NCI-H226 (cell line): ENCODE measurements around the gene SLC27A5.
A peak's percentile ranks its signal among the peaks of the same experiment; 100 is the strongest.
"Not testable (repeated sequence)": the region's sequence is repeated elsewhere in the genome, so short reads cannot be mapped to it uniquely, and the experiment has no call there.

Source experiments
- DNase-seq: peaks from one replicate; pipeline ENCODE4 v3.0.0-alpha.2; 2015

SLC27A5 gene

DNA sequence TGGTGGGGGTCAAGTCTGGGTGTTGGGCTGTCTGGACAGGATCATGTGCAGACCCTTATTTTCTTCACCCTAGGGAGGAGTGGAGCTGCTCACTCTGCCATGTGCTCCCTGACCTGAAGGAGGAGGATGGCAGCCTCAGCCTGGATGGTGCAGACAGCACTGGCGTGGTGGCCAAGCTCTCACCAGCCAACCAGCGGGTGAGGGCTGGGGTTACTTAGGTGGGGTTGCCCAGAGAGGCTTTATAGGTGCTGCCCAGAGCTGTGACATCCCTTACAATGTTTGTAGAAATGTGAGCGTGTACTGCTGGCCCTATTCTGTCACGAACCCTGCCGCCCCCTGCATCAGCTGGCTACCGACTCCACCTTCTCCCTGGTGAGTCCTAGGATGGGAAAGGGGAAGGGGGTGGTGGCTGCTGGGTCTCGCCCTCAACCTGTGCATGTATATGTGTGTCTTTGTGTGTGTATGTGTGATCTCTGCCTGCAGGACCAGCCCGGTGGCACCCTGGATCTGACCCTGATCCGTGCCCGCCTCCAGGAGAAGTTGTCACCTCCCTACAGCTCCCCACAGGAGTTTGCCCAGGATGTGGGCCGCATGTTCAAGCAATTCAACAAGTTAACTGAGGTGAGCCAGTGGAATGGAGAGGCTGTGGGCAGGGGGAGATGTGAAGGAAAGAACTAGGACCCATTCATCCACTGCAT is 38.0 kb upstream of the SLC27A5 start:
- no peak for DNase-seq

DNA sequence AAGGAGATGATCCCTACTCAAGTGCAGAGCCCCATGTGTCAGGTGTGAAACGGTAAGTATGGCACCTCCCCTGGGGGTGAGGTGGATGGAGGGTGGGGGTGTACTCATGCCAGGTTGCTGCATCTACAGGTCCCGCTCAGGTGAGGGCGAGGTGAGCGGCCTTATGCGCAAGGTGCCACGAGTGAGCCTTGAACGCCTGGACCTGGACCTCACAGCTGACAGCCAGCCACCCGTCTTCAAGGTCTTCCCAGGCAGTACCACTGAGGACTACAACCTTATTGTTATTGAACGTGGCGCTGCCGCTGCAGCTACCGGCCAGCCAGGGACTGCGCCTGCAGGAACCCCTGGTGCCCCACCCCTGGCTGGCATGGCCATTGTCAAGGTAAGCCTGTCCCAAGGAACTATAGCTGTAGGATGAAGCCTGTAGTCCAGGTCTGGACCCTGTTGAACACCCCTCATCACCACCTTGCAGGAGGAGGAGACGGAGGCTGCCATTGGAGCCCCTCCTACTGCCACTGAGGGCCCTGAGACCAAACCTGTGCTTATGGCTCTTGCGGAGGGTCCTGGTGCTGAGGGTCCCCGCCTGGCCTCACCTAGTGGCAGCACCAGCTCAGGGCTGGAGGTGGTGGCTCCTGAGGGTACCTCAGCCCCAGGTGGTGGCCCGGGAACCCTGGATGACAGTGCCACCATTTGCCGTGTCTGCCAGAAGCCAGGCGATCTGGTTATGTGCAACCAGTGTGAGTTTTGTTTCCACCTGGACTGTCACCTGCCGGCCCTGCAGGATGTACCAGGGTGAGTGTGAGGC is 37.3 kb upstream of the SLC27A5 start:
- DNase-seq, result no peak

DNA sequence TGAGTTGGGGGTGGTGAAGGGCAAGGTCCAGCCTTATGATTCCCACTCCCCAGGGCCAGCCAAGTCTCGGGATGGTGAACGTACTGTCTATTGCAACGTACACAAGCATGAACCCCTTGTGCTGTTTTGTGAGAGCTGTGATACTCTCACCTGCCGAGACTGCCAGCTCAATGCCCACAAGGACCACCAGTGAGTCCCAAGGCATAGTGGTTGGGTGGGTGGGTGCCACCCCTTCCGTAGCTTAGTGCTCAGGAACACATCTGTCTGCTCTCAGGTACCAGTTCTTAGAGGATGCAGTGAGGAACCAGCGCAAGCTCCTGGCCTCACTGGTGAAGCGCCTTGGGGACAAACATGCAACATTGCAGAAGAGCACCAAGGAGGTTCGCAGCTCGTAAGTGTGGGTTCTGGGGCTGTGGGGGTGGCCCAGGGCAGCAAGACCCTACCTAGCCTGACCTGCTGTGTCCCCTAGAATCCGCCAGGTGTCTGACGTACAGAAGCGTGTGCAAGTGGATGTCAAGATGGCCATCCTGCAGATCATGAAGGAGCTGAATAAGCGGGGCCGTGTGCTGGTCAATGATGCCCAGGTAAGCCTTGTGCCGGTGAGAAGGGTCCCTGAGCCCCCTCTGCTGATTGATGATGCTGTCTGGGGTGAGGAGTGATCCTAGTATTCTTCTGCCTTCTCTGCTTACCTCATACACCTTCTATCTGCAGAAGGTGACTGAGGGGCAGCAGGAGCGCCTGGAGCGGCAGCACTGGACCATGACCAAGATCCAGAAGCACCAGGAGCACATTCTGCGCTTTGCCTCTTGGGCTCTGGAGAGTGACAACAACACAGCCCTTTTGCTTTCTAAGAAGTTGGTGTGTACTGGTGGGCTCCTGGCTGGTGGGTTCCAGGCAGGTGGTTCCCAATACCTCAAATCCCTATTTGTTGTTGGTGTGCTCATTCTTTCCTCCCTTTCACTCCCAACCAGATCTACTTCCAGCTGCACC is 35.8 kb upstream of the SLC27A5 start:
- DNase-seq, result no peak

DNA sequence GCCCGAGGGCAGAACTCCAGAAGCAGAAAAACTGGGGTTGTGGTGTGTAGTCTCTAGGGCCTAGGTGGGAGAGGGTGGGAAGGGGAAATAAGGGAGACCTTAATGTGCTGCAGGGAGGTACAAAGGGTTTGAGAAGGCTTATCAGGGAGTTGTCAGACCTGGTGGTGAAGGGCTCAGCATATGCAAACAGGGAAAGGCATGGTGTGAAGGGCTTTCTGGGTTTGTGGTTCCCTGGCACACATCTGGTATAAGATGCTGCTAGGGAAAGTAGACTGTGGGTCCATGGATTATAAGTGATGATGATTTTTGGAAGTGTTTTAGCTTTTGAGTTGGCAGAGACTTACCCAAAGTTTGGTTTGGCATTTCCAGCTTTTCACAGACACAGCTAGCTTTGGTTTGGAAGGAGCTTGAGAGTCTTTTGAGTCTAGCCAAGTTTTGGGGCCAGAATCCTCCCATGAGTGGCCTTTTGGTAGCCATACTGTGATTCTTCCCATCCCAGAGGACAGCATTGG is 34.3 kb upstream of the SLC27A5 start:
- DNase-seq, result no peak

- DNase-seq, result no peak
Measured at GRCh38 chr19:58545286-58546018, 33.7 kb upstream of the SLC27A5 start.

DNA sequence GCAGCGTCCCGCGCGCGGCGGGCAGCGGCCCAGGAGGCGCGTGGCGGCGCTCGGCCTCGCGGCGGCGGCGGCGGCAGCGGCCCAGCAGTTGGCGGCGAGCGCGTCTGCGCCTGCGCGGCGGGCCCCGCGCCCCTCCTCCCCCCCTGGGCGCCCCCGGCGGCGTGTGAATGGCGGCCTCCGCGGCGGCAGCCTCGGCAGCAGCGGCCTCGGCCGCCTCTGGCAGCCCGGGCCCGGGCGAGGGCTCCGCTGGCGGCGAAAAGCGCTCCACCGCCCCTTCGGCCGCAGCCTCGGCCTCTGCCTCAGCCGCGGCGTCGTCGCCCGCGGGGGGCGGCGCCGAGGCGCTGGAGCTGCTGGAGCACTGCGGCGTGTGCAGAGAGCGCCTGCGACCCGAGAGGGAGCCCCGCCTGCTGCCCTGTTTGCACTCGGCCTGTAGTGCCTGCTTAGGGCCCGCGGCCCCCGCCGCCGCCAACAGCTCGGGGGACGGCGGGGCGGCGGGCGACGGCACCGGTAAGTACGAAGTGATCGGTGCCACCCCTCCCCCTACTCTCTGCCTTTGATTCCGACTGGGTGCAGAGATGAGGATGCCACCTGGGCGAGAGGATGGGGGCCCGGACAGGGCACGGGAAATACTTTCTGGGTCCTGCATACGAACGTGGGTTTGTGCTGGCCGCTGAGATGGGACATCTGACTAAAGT is 32.9 kb upstream of the SLC27A5 start:
- DNase-seq, result peak; percentile 43

DNA sequence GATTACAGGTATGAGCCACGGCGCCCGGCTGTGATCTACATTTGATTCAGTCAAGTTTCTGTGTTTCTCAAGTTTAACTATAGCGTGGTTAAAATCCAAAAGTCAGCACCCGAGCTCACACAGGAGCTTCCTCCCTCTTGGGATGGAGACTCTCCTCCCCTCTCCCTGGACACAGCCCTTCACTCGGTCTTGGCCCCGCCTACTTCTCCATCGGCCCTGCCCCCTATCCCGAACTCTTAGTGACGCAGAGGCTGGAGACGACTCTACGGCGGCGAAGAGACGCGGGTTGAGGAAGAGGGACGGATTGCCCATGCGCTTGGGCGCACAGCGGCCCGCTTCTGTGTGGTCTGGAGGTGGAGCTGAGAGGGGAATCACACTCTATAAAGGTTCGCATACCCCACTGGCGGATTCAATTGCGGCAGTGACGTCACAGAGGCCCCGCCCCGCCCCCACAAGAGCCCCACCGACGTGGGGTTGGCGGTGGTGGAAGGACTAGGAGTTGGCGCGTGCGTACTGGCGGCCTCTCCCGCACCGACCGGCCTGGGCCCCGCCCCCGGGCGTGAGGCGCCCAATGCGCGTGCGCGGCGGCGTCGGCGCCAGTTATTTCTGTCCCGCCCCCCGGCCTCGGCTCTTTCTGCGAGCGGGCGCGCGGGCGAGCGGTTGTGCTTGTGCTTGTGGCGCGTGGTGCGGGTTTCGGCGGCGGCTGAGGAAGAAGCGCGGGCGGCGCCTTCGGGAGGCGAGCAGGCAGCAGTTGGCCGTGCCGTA is 32.2 kb upstream of the SLC27A5 start, which contains the start of gene TRIM28:
TRIM28 (plus strand) TSS at position 239 of the 765 bp plus-strand sequence. CDS start 694 bp downstream, outside the sequence.
- DNase-seq, result peak; percentile 100

DNA sequence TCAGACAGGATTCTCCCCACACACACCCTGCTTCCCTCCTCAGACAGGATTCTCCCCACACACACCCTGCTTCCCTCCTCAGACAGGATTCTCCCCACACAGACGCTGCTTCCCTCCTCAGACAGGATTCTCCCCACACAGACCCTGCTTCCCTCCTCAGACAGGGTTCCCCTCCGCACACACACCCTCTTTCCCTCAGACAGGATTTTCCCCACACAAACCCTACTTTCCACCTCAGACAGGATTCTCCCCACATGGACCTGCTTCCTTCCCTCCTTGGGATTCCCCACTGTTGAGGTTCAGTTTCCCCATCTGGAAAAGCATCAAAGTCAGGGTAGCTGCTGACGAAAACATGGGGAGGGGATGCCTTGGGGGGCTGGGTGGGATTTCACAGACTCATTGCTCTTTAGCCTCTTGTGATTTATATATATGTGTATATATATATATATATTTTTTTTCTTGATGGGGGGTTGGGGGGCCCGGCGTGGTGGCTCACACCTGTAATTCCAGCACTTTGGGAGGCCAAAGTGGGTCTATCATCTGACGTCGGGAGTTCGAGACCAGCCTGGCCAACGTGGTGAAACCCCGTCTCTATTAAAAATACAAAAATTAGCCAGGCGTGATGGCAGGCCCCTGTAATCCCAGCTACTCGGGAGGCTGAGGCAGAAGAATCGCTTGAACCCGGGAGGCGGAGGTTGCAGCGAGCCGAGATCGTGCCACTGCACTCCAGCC is 31.0 kb upstream of the SLC27A5 start:
- DNase-seq, result not testable (repeated sequence)

DNA sequence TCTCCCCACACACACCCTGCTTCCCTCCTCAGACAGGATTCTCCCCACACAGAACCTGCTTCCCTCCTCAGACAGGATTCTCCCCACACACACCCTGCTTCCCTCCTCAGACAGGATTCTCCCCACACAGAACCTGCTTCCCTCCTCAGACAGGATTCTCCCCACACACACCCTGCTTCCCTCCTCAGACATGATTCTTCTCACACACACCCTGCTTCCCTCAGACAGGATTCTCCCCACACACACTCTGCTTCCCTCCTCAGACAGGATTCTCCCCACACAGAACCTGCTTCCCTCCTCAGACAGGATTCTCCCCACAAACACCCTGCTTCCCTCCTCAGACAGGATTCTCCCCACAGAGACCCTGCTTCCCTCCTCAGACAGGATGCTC is 27.4 kb upstream of the SLC27A5 start:
- not testable (repeated sequence) for DNase-seq

GRCh38 chr19:58538257-58539168 is 26.7 kb upstream of the SLC27A5 start:
- no peak for DNase-seq

GRCh38 chr19:58536852-58537798 is 25.3 kb upstream of the SLC27A5 start:
- DNase-seq, result no peak

DNA sequence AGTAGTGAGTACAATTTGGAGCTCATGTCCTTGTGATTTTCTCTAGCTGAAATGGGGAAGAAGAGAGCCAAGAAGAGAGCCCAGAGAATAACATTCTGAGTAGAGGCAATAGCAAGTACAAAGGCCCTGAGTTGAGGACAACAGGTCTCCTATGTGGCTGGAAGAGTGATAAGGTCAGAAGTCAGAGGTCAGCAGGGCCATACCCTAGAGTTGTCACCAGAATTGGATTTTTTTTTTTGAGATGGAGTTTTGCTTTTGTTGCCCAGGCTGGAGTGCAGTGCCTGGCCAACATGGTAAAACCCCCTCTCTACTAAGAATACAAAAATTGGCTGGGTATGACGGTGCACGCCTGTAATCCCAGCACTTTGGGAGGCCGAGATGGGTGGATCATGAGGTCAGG is 24.1 kb upstream of the SLC27A5 start:
- no peak for DNase-seq

DNA sequence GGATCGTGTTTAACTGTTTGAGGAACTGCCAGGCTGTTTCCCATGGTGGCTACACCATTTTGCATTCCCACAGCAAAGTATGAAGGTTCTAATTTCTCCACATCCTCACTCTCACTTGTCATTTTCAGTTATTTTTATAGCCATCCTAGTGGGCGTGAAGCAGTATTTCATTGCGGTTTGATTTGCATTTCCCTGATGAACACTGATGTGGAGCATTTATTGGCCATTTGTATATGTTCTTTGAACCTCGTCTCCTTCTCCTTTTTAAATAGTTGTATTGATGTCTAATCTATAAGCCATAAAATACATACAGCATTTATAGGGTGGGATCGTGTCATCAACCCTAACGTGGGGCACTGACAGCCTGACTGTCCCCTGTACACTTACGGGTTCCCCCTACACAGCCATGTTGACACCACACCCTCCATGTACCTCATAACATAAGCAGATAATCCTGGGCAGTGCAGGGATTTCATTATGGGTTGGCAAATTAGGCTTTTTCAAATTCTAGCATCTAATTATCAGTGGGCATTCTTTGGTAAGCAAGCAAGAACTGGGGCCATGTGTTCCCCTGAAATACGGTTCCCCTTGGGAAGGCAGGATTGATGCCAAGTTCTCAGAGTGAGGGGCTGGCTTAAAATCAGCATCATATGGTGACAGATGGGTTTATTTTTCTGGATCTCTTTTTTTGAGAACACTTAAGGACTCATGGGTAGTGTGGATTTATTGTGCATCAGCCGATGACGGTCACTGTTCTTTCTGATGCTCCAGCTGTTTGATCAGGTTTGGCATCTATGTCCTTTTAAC is 19.4 kb upstream of the SLC27A5 start:
- DNase-seq, result no peak

- no peak for DNase-seq
Measured at GRCh38 chr19:58529405-58529804, 17.6 kb upstream of the SLC27A5 start.

GRCh38 chr19:58522709-58523108 is 10.9 kb upstream of the SLC27A5 start:
- no peak for DNase-seq

DNA sequence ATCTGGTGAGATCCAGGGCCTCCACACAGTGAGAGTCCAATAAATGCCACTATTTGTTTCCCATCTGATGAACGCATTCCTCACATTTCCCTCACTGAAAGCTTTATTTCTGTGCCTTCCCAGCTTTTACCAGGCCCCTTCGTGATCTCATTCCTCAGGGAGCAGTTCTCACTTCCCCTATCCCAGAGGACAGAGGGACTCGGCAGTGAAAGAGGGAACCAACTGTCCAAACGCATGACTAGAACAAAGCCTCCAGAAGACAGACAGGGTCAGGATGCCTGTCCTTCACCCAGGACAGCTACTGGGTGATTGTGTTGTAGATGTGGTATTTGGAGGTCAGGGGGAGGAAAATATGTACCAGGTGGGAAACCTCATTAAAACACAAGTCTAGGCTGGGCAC is 9.9 kb upstream of the SLC27A5 start:
- no peak for DNase-seq

DNA sequence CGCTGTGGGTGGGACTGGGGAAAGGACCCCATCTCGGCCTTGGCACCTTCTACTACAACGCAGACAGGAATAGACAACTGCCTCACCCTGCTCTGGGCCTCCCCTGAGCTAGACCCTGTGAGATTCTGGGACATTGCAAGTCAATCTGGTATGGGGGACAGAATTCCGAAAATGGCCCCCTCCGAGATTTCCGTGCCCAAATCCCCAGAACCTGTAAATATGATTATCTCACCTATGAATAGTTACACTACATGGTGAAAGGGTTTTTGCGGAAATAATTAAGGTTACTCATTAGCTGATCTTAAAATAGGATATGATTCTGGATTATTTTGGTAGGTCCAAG is 8.4 kb upstream of the SLC27A5 start:
- no peak for DNase-seq
